COR-L47 (cell line): ENCODE results near the gene BHMT.
"Not testable (repeated sequence)": the region's sequence is repeated elsewhere in the genome, so short reads cannot be mapped to it uniquely, and the experiment has no call there.

Experiments used
- DNase-seq: peaks from one replicate; lab custom pipeline; 2025; lab: John Stamatoyannopoulos, UW

Gene BHMT

DNA sequence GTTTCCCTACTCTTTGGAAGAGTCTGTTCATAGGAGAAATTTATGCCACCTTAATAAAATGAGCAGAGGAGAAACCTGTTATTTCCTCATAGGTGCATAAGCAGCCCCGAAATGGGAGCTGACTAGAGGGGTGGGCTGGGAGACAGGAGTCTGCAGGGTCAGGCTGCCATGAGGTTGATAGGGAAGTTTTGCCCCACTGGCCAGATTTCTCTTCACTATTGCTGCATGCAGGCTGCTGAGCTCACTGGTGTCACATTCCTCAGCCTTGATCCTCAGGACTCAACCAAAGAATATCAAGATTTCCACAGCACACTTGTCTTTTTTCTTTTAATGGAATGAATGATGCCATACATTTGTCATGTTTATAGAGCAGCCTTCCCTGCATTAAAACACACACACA lies 60.7 kb downstream of the BHMT start:
- no peak for DNase-seq

GRCh38 chr5:79173626-79174025 lies 62.0 kb downstream of the BHMT start:
- DNase-seq: peak; percentile 64

- DNase-seq: not testable (repeated sequence)
Measured at GRCh38 chr5:79180449-79180848, 68.8 kb downstream of the BHMT start.

DNA sequence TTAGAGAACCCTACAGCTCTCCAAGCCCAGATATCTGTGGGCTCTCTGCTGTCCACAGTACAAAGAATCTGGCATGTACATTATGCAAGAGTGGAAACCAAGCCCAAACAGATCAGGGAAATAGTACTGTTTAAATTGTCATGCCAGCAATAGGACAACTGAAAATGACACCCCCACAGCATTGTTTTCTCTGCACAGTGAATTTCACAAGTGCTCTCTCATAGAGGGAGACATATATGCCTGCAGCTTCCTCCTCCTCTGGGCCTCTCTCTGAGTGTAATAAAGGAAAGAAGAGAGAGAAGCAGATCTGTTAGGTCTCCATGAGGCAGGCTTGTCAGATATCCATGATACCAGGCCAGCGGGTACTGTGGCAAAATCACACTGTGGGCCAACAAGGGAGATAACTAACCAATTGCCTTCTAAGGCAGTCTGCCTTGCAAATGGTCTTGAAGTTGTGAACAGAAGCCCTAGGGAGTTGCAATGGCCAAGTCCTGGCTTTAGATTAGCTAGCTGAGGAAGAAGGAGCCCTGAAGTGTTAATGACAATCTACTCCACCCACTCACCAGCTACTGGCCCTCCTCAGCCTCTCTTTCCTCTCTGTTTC lies 69.9 kb downstream of the BHMT start:
- DNase-seq: no peak
